GM15510 (cell line): ENCODE data around the gene PUS10.

Source experiments
- POLR2A ChIP-seq: IDR thresholded peaks from 3 replicates; pipeline ENCODE4 v1.6.1; 2011; ENCODE audit warnings: borderline replicate concordance; ENCODE audit not compliant: insufficient read length; ENCODE audit errors: extremely low read depth

Gene PUS10

GRCh38 chr2:61017556-61018317 is at the start of gene PUS10, which contains the start of gene PEX13:
Gene PUS10, minus strand, starts transcription at chr2:61018255. Its CDS starts 6,365 bp downstream, at chr2:61011890.
Gene PEX13, plus strand, starts transcription at chr2:61017720. Its CDS starts 40 bp downstream, at chr2:61017760.
- peak; percentile 58 for TF ChIP-seq POLR2A

- TF ChIP-seq POLR2A = peak; percentile 62
These were observed 48.0 kb upstream of the PUS10 start, which contains the start of gene SANBR for GRCh38 chr2:61065714-61066709. Gene SANBR, plus strand, starts transcription at chr2:61065871. Its CDS starts 4,480 bp downstream, at chr2:61070351.

- no peak for TF ChIP-seq POLR2A
These were observed 41.3 kb upstream of the PUS10 start for GRCh38 chr2:61059382-61059781.

GRCh38 chr2:61057562-61057961 is 39.5 kb upstream of the PUS10 start:
- no peak for TF ChIP-seq POLR2A

- TF ChIP-seq POLR2A = no peak
These were observed 37.5 kb upstream of the PUS10 start for GRCh38 chr2:61055557-61055956.

- no peak for TF ChIP-seq POLR2A
These were observed 27.9 kb upstream of the PUS10 start for GRCh38 chr2:61045999-61046398.

- TF ChIP-seq POLR2A = no peak
These were observed 27.2 kb upstream of the PUS10 start for GRCh38 chr2:61045226-61045625.

GRCh38 chr2:61044636-61045035 is 26.6 kb upstream of the PUS10 start:
- no peak for TF ChIP-seq POLR2A

GRCh38 chr2:61042807-61043206 is 24.8 kb upstream of the PUS10 start:
- TF ChIP-seq POLR2A = no peak

GRCh38 chr2:61029533-61029932 is 11.5 kb upstream of the PUS10 start:
- no peak for TF ChIP-seq POLR2A

GRCh38 chr2:61023670-61024069 is 5.6 kb upstream of the PUS10 start:
- no peak for TF ChIP-seq POLR2A

- no peak for TF ChIP-seq POLR2A
These were observed 3.2 kb upstream of the PUS10 start for GRCh38 chr2:61021228-61021660.

GRCh38 chr2:61018798-61019197 is 743 bp upstream of the PUS10 start:
- TF ChIP-seq POLR2A = no peak

- TF ChIP-seq POLR2A = no peak
These were observed 282 bp upstream of the PUS10 start for GRCh38 chr2:61018318-61018755.

GRCh38 chr2:61017003-61017555 is 976 bp downstream of the PUS10 start:
- peak; percentile 48 for TF ChIP-seq POLR2A
